Suprapubic skin (tissue), 4 donors: ENCODE measurements around the gene CCNF. TPM values are rescaled to one million over a fixed set of nuclear protein-coding genes. Genes with fewer than 3 reads are reported as not detected.

ENCODE experiments used
- DNase-seq, 2 donors: peaks; one replicate each; pipeline ENCODE4 v3.0.0-alpha.2; 2019; ENCODE audit warnings: low spot score in 2 of 2
- H3K27ac ChIP-seq: fragments of 200-600 bp; sonication (generic); one replicate; pipeline ENCODE4 v1.5.1; 2019
- H3K27me3 ChIP-seq: fragments of 200-600 bp; sonication (generic); one replicate; pipeline ENCODE4 v1.5.1; 2019
- H3K36me3 ChIP-seq: fragments of 200-600 bp; sonication (generic); one replicate; pipeline ENCODE4 v1.5.1; 2019
- H3K4me1 ChIP-seq: fragments of 200-600 bp; sonication (generic); one replicate; pipeline ENCODE4 v1.5.1; 2019
- H3K4me3 ChIP-seq: fragments of 200-600 bp; sonication (generic); one replicate; pipeline ENCODE4 v1.5.1; 2019; ENCODE audit warnings: mild to moderate bottlenecking
- H3K9me3 ChIP-seq: fragments of 200-600 bp; sonication (generic); one replicate; pipeline ENCODE4 v1.5.1; 2019
- CTCF ChIP-seq, 2 donors: fragments of 200-600 bp in 1 of 2; fragments of 450-650 bp in 1 of 2; sonication (generic) in 1 of 2; IDR thresholded peaks; one replicate each; pipeline ENCODE4 v1.5.1; 2016 to 2019; ENCODE audit warnings: antibody characterized with exemption in 2 of 2, mild to moderate bottlenecking in 1 of 2, moderate library complexity in 1 of 2
- EP300 ChIP-seq: sonication (generic); formaldehyde crosslinking; IDR thresholded peaks from one replicate; pipeline ENCODE4 v1.6.1; 2017; ENCODE audit warnings: antibody characterized with exemption
- POLR2A ChIP-seq, 2 donors: fragments of 450-650 bp; IDR thresholded peaks; one replicate each; pipeline ENCODE4 v1.6.1; 2017; ENCODE audit warnings: antibody characterized with exemption in 2 of 2, mild to moderate bottlenecking in 2 of 2, moderate library complexity in 2 of 2
- POLR2AphosphoS5 ChIP-seq, 3 donors: sonication (generic); formaldehyde crosslinking; IDR thresholded peaks; one replicate each; pipeline ENCODE4 v1.6.1; 2017; ENCODE audit warnings: antibody characterized with exemption in 3 of 3
- WGBS: methylation state at CpG from one replicate; pipeline ENCODE4 v1.1.5; 2018; 5-methylcytosine and 5-hydroxymethylcytosine counted together
- total RNA-seq, 4 donors: library from RNA; depleted of rRNA; stranded (reverse); fragments of >200 nt; gene quantifications; one replicate each; pipeline ENCODE4 v1.1.0, GENCODE V29; 2016

The CCNF gene
- total RNA-seq, 4 donors from 2014 or later = 6.8 to 12.4 (median 10.1) TPM

- Histone ChIP-seq H3K4me1 (peaks cover 18% of the 10 kb centered on the region), H3K36me3 (peaks cover 24% of the 10 kb centered on the region), H3K4me3 (no peak overlapping the region), H3K27me3 (no peaks in the 10 kb centered on the region), H3K27ac (no peak overlapping the region), H3K9me3 (no peaks in the 10 kb centered on the region)
- TF ChIP-seq EP300 = no peak
- TF ChIP-seq CTCF (IDR thresholded peaks at IDR 0.05) = no peak
- TF ChIP-seq POLR2AphosphoS5 (IDR thresholded peaks at IDR 0.05) = no peak
- TF ChIP-seq POLR2A (IDR thresholded peaks at IDR 0.05) = no peak
- no peak for DNase-seq
- WGBS = 74% methylated on average over 7 of the region's 7 CpGs
Measured at GRCh38 chr16:2457946-2458345, 28.7 kb downstream of the CCNF start.

- Histone ChIP-seq H3K27me3 (no peaks in the 10 kb centered on the region), H3K9me3 (no peaks in the 10 kb centered on the region), H3K36me3 (peaks cover 16% of the 10 kb centered on the region), H3K4me3 (peak overlapping the region; percentile 56), H3K27ac (no peak overlapping the region), H3K4me1 (peaks cover 18% of the 10 kb centered on the region)
- 27% methylated on average over 18 of the region's 18 CpGs for WGBS
- TF ChIP-seq EP300 = no peak
- no peak for TF ChIP-seq POLR2AphosphoS5 (IDR thresholded peaks at IDR 0.05)
- TF ChIP-seq POLR2A (IDR thresholded peaks at IDR 0.05) = no peak
- TF ChIP-seq CTCF (IDR thresholded peaks at IDR 0.05) = no peak
- no peak for DNase-seq
Measured at GRCh38 chr16:2458887-2459646, 29.8 kb downstream of the CCNF start.

- peaks cover 18% of the 10 kb centered on the region for H3K4me1 ChIP-seq
- TF ChIP-seq CTCF (IDR thresholded peaks at IDR 0.05) = no peak
- TF ChIP-seq POLR2AphosphoS5 (IDR thresholded peaks at IDR 0.05) = no peak
- TF ChIP-seq EP300 = no peak
- TF ChIP-seq POLR2A (IDR thresholded peaks at IDR 0.05) = no peak
- H3K27ac ChIP-seq = no peak within 1 kb of the TSS
- peak within 1 kb of the TSS; percentile 56 for H3K4me3 ChIP-seq
- H3K9me3 ChIP-seq = no peaks in the 10 kb centered on the region
- no peaks in the 10 kb centered on the region for H3K27me3 ChIP-seq
- 0% methylated on average over 21 of the region's 66 CpGs for WGBS
- peaks cover 16% of the 10 kb centered on the region for H3K36me3 ChIP-seq
- peak; percentile 97 to 99 for DNase-seq
Measured at GRCh38 chr16:2459647-2460390, 30.6 kb downstream of the CCNF start, which contains the start of gene TEDC2. Gene TEDC2, plus strand, starts transcription at chr16:2460109. Its CDS starts 36 bp downstream, at chr16:2460145.

- DNase-seq = no peak
- Histone ChIP-seq H3K27me3 (no peaks in the 10 kb centered on the region), H3K27ac (no peak overlapping the region), H3K36me3 (peaks cover 14% of the 10 kb centered on the region), H3K4me3 (peak overlapping the region; percentile 56), H3K4me1 (peaks cover 18% of the 10 kb centered on the region), H3K9me3 (no peaks in the 10 kb centered on the region)
- TF ChIP-seq EP300 = no peak
- TF ChIP-seq POLR2A (IDR thresholded peaks at IDR 0.05) = no peak
- no peak for TF ChIP-seq CTCF (IDR thresholded peaks at IDR 0.05)
- no peak for TF ChIP-seq POLR2AphosphoS5 (IDR thresholded peaks at IDR 0.05)
- WGBS = no CpG with 5 or more reads among the region's 20 CpGs
Measured at GRCh38 chr16:2460391-2460713, 31.1 kb downstream of the CCNF start.

- no peak for DNase-seq
- Histone ChIP-seq H3K36me3 (peaks cover 9% of the 10 kb centered on the region), H3K4me1 (peaks cover 18% of the 10 kb centered on the region), H3K9me3 (no peaks in the 10 kb centered on the region), H3K4me3 (no peak overlapping the region), H3K27ac (no peak overlapping the region), H3K27me3 (no peaks in the 10 kb centered on the region)
- 82% methylated on average over 10 of the region's 13 CpGs for WGBS
- TF ChIP-seq CTCF (IDR thresholded peaks at IDR 0.05) = no peak
- TF ChIP-seq EP300 = no peak
- TF ChIP-seq POLR2AphosphoS5 (IDR thresholded peaks at IDR 0.05) = no peak
- TF ChIP-seq POLR2A (IDR thresholded peaks at IDR 0.05) = no peak
Measured at GRCh38 chr16:2460916-2461315, 31.7 kb downstream of the CCNF start.
